H1 (cell line): ENCODE data around the gene UPF2. TPM values are rescaled to one million over a fixed set of nuclear protein-coding genes. Genes with fewer than 3 reads are reported as not detected.

Experiments used
- CTCF ChIP-seq, 3 experiments: IDR thresholded peaks; 1 replicate in 2 of 3; 2 replicates in 1 of 3; pipeline versions ENCODE4 v1.5.1 to v1.6.1; 2011; ENCODE audit warnings: low read length in 3 of 3, mild to moderate bottlenecking in 3 of 3, inconsistent platforms in 2 of 3, low read depth in 1 of 3, moderate library complexity in 1 of 3; ENCODE audit not compliant: insufficient read depth in 1 of 3; ENCODE audit errors: control extremely low read depth in 1 of 3
- RBBP5 ChIP-seq: IDR thresholded peaks from 2 replicates; pipeline ENCODE4 v1.7.1; 2012; ENCODE audit warnings: low read depth, mild to moderate bottlenecking, inconsistent platforms, low read length, moderate library complexity, borderline replicate concordance
- RFX5 ChIP-seq: IDR thresholded peaks from 2 replicates; pipeline ENCODE4 v1.6.1; 2011; ENCODE audit warnings: low read depth, low read length, improper control_type of control experiment, borderline replicate concordance
- RXRA ChIP-seq: IDR thresholded peaks from 2 replicates; pipeline ENCODE4 v1.6.1; 2011; ENCODE audit warnings: low read depth, mild to moderate bottlenecking, low read length, moderate library complexity; ENCODE audit not compliant: insufficient read depth
- SRF ChIP-seq: IDR thresholded peaks from 2 replicates; pipeline ENCODE4 v1.6.1; 2011; ENCODE audit warnings: mild to moderate bottlenecking, low read depth, low read length, moderate library complexity
- polyA plus RNA-seq, 7 experiments: library from polyadenylated mRNA; depleted of rRNA in 3 of 7; stranded (reverse) in 5 of 7; unstranded in 2 of 7; fragments of >200 nt in 5 of 7; fragments of 200-250 nt in 2 of 7; gene quantifications; 1 replicate in 5 of 7; 2 replicates in 1 of 7; 4 replicates in 1 of 7; pipeline versions ENCODE4 v1.2.1 to v1.2.3, GENCODE V29; 2011 to 2013; ENCODE audit warnings: missing spikeins in 2 of 7, mixed read lengths in 2 of 7
- total RNA-seq: library from RNA; stranded (reverse); fragmentation: NEBNext Ultra II Directional; extraction: Animal tissue kit (Norgen Biotek cat#: 25700); gene quantifications from 2 replicates; pipeline ENCODE4 v1.2.1, GENCODE V29; 2021

UPF2 gene
- total and polyA plus RNA-seq, 2 of the 8 experiments (the other 6 are each of a cell fraction or from before 2014, with no cell fraction given) = 6.2 to 32.8 TPM

DNA sequence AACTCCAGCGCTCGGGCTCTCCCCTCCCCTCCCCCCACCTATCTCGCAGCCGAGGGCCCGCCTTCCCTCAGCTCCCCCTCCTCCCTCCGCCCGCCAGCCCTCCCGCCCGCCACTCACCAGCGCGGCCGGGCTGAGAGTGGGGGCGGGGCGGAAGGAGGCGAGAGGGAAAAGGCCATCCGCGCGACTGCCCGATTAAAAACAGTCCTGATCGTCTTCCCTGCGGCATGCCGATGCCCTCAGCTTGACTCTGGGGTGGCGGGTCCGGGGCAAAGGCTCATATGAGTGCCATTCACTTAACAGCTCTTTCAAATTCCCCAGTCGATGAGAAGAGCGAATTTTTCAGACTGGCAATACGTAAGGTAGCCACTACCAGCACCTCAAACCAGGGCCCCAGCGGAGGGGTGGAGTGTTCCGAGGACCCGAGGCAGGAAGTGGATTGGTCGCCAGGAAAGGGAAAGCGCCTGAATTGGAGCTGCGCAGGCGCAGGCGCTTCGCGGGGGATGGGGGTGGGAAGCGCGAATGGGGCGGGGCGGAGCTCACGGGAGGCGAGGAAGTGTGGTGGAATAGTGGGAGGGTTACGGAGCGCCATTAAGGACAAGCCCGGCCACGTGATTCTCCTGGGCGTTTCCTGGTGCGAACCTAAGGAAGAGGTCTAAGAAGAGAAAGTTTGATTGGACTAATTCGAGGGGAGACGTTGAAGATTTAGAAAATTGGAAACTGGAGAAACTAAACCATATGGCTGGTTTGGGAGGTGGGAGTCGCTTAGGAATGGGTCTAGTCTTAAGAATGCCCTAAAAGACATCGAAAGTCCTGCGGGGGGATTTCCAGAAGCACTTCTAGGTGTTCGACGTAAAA, at the start of gene UPF2 (continued):
- TF ChIP-seq RFX5 = no peak
- TF ChIP-seq CTCF (IDR thresholded peaks at IDR 0.05; ENCODE audit: control extremely low read depth in 1 of 3, insufficient read depth in 1 of 3, low read depth in 1 of 3, low read length in 3 of 3) = no peak
- no peak for TF ChIP-seq RBBP5
- no peak for TF ChIP-seq RXRA
- TF ChIP-seq SRF = no peak
